GM23248 (cell line): ENCODE results near the gene RBM15B. TPM values are rescaled to one million over a fixed set of nuclear protein-coding genes. Genes with fewer than 3 reads are reported as not detected.
A peak's percentile ranks its signal among the peaks of the same experiment; 100 is the strongest.

Source experiments
- DNase-seq: peaks from one replicate; pipeline ENCODE4 v3.0.0-alpha.2; 2015
- H2AFZ ChIP-seq: fragments of 200-600 bp; sonication (generic); 2 replicates; pipeline ENCODE4 v1.6.1; 2016; ENCODE audit warnings: antibody characterized with exemption
- H3F3A ChIP-seq: fragments of 200-600 bp; sonication (generic); 2 replicates; pipeline ENCODE4 v1.6.1; 2016; ENCODE audit warnings: mild to moderate bottlenecking, antibody characterized with exemption, mixed run types; ENCODE audit not compliant: insufficient read depth
- H3K27ac ChIP-seq: fragments of 200-600 bp; sonication (generic); 2 replicates; pipeline ENCODE4 v1.5.1; 2016; ENCODE audit warnings: mild to moderate bottlenecking
- H3K27me3 ChIP-seq: fragments of 200-600 bp; sonication (generic); replicated peaks from 2 replicates; pipeline ENCODE4 v1.6.1; 2016; ENCODE audit warnings: mild to moderate bottlenecking; ENCODE audit not compliant: insufficient read depth
- H3K36me3 ChIP-seq: fragments of 200-600 bp; sonication (generic); 2 replicates; pipeline ENCODE4 v1.6.1; 2016; ENCODE audit warnings: low read depth, mild to moderate bottlenecking
- H3K4me1 ChIP-seq: fragments of 200-600 bp; sonication (generic); 2 replicates; pipeline ENCODE4 v1.6.1; 2016; ENCODE audit warnings: mild to moderate bottlenecking; ENCODE audit not compliant: insufficient read depth
- H3K4me2 ChIP-seq: fragments of 200-600 bp; sonication (generic); one replicate; pipeline ENCODE4 v1.6.1; 2016; ENCODE audit warnings: mild to moderate bottlenecking; ENCODE audit not compliant: unreplicated experiment
- H3K4me3 ChIP-seq: fragments of 200-600 bp; sonication (generic); 2 replicates; pipeline ENCODE4 v1.5.1; 2016; ENCODE audit warnings: mild to moderate bottlenecking
- H3K79me2 ChIP-seq: fragments of 200-600 bp; sonication (generic); 2 replicates; pipeline ENCODE4 v1.6.1; 2016; ENCODE audit warnings: mild to moderate bottlenecking; ENCODE audit not compliant: insufficient read depth
- H3K9ac ChIP-seq: fragments of 200-600 bp; sonication (generic); 2 replicates; pipeline ENCODE4 v1.6.1; 2016; ENCODE audit warnings: mild to moderate bottlenecking
- H3K9me2 ChIP-seq: fragments of 200-600 bp; sonication (generic); 2 replicates; pipeline ENCODE4 v1.6.1; 2016; ENCODE audit warnings: mixed run types, mild to moderate bottlenecking, moderate library complexity; ENCODE audit not compliant: insufficient read depth
- H3K9me3 ChIP-seq: fragments of 200-600 bp; sonication (generic); one replicate; pipeline ENCODE4 v1.6.1; 2017; ENCODE audit warnings: low read depth
- H4K20me1 ChIP-seq: fragments of 200-600 bp; sonication (generic); 2 replicates; pipeline ENCODE4 v1.6.0; 2016; ENCODE audit not compliant: insufficient read depth
- EZH2 ChIP-seq: fragments of 200-600 bp; sonication (generic); IDR thresholded peaks from 2 replicates; pipeline ENCODE4 v1.6.1; 2018; ENCODE audit warnings: antibody characterized with exemption, mild to moderate bottlenecking; ENCODE audit not compliant: insufficient read depth, poor library complexity, severe bottlenecking
- EZH2phosphoT487 ChIP-seq: fragments of 200-600 bp; sonication (generic); IDR thresholded peaks from 2 replicates; pipeline ENCODE4 v1.6.1; 2018; ENCODE audit warnings: antibody characterized with exemption, moderate library complexity, mild to moderate bottlenecking, low read depth; ENCODE audit not compliant: insufficient read depth
- WGBS, 2 experiments: methylation state at CpG; one replicate each; pipeline ENCODE4 v1.1.6; 2015 to 2017; ENCODE audit warnings: low lambda C conversion rate in 2 of 2, low coverage in 1 of 2; ENCODE audit errors: missing lambda C conversion rate in 2 of 2; 5-methylcytosine and 5-hydroxymethylcytosine counted together
- in situ Hi-C: fragments of 300-500 bp; cut with MboI; formaldehyde crosslinking; loops from 2 replicates; pipeline ENCODE4 v1.15.0; 2020
- polyA plus RNA-seq: library from polyadenylated mRNA; unstranded; fragments of >200 nt; fragmentation: Nextera tagmentation; extraction: Ambion mirVana; gene quantifications from 2 replicates; pipeline ENCODE4 v1.2.1, GENCODE V29; 2016
- total RNA-seq: library from RNA; depleted of rRNA; stranded (reverse); fragments of >200 nt; shearing (Covaris generic); gene quantifications from 2 replicates; pipeline ENCODE4 v1.2.3, GENCODE V29; 2014

RBM15B gene
- total and polyA plus RNA-seq, 2 experiments from 2014 or later: 13.3 to 21.2 TPM

DNA sequence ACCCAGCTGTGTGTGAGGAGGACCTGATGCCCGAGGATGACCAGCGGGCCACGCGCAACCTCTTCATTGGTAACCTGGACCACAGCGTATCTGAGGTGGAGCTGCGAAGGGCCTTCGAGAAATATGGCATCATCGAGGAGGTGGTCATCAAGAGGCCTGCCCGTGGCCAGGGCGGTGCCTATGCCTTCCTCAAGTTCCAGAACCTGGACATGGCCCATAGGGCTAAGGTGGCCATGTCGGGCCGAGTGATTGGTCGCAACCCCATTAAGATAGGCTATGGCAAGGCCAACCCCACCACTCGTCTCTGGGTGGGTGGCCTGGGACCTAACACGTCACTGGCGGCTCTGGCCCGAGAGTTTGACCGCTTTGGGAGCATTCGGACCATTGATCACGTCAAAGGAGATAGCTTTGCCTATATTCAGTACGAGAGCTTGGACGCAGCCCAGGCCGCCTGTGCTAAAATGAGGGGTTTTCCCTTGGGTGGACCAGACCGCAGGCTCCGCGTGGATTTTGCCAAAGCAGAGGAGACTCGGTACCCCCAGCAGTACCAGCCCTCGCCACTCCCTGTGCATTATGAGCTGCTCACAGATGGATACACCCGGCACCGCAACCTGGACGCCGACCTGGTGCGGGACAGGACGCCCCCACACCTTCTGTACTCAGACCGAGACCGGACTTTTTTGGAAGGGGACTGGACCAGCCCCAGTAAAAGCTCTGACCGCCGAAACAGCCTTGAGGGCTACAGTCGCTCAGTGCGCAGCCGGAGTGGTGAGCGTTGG is 1.5 kb downstream of the RBM15B start:
- no peaks in the 10 kb centered on the region; the same call in 1 of the 2 replicates for H4K20me1 ChIP-seq
- peak overlapping the region; percentile 86 for H3K27ac ChIP-seq
- 94 to 95% methylated on average over 37 to 42 of the region's 42 CpGs for WGBS, 2 experiments
- H3K79me2 ChIP-seq: peaks cover 63% of the 10 kb centered on the region
- H3K27me3 ChIP-seq: no peaks in the 10 kb centered on the region
- H3K4me3 ChIP-seq: peak overlapping the region; percentile 77
- H3K9me2 ChIP-seq: no peaks in the 10 kb centered on the region
- no peak for DNase-seq
- peak overlapping the region; percentile 94 for H3K9ac ChIP-seq
- peaks cover 22% of the 10 kb centered on the region for H3K4me1 ChIP-seq
- H3K4me2 ChIP-seq: peak overlapping the region; percentile 80
- H3K36me3 ChIP-seq: peaks cover 17% of the 10 kb centered on the region
- H3K9me3 ChIP-seq: no peaks in the 10 kb centered on the region
- peaks cover 25% of the 10 kb centered on the region for H3F3A ChIP-seq
- no peak overlapping the region for H2AFZ ChIP-seq
- in situ Hi-C loops: no loop called here
- TF ChIP-seq EZH2 (no peak), EZH2phosphoT487 (no peak)

DNA sequence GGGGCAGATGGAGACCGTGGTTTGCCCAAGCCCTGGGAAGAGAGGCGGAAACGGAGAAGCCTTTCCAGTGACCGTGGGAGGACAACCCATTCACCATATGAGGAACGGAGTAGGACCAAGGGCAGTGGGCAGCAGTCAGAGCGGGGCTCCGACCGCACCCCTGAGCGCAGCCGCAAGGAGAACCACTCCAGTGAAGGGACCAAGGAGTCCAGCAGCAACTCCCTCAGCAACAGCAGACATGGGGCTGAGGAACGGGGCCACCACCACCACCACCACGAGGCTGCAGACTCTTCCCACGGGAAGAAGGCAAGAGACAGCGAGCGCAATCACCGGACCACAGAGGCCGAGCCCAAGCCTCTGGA is 2.0 kb downstream of the RBM15B start:
- Histone ChIP-seq H4K20me1 (no peaks in the 10 kb centered on the region; the same call in 1 of the 2 replicates), H3K27ac (no peak overlapping the region), H3K9ac (no peak overlapping the region), H2AFZ (no peak overlapping the region), H3K4me3 (no peak overlapping the region), H3K36me3 (peaks cover 17% of the 10 kb centered on the region), H3F3A (peaks cover 29% of the 10 kb centered on the region), H3K9me3 (no peaks in the 10 kb centered on the region), H3K9me2 (no peaks in the 10 kb centered on the region), H3K27me3 (no peaks in the 10 kb centered on the region), H3K4me1 (peaks cover 19% of the 10 kb centered on the region), H3K4me2 (no peak overlapping the region), H3K79me2 (peaks cover 58% of the 10 kb centered on the region)
- no peak for TF ChIP-seq EZH2
- TF ChIP-seq EZH2phosphoT487: no peak
- WGBS, 2 experiments: 93 to 95% methylated on average over 16 to 17 of the region's 17 CpGs
- in situ Hi-C loops: no loop called here
- DNase-seq: no peak

DNA sequence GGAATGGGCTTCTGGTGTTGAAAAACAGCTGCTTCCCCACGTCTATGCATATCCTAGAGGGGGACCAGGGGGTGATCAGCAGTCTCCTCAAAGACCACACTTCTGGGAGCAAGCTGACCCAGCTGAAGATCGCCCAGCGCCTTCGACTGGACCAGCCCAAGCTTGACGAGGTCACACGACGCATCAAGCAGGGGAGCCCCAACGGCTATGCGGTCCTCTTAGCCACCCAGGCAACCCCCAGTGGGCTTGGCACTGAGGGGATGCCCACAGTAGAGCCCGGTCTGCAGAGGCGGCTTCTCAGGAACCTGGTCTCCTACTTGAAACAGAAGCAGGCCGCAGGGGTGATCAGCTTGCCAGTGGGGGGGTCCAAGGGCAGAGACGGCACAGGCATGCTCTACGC is 2.5 kb downstream of the RBM15B start:
- Histone ChIP-seq H4K20me1 (no peaks in the 10 kb centered on the region; the same call in 1 of the 2 replicates), H3K36me3 (peaks cover 21% of the 10 kb centered on the region), H2AFZ (no peak overlapping the region), H3K4me2 (no peak overlapping the region), H3K27ac (no peak overlapping the region), H3K4me3 (no peak overlapping the region), H3K9me2 (no peaks in the 10 kb centered on the region), H3K9me3 (no peaks in the 10 kb centered on the region), H3K27me3 (no peaks in the 10 kb centered on the region), H3K79me2 (peaks cover 53% of the 10 kb centered on the region), H3F3A (peaks cover 32% of the 10 kb centered on the region), H3K9ac (no peak overlapping the region), H3K4me1 (peaks cover 19% of the 10 kb centered on the region)
- DNase-seq: no peak
- TF ChIP-seq EZH2 (no peak), EZH2phosphoT487 (no peak)
- in situ Hi-C loops: no loop called here
- 83 to 86% methylated on average over 11 to 14 of the region's 14 CpGs for WGBS, 2 experiments

DNA sequence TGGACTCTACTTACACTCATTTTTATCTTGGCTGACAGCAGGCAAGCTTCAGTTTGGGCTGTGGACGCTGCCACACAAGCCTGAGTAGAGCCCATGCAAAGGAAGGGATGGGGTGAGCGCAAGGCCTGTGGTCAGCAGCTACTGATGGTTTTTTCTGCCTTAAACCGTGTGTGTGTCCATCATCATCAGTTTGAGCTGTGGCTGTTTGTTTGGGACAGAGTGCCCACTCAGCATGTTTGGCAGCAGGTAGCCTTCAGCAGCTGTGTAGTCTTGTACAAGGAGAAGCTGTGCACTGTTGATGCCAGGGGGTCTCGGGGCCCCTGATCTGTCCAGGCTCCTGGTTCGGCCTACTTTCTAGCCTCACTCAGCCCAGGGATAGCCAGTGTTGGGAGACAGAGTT is 3.5 kb downstream of the RBM15B start:
- Histone ChIP-seq H3K4me3 (no peak overlapping the region), H3K9me3 (no peaks in the 10 kb centered on the region), H3K9me2 (no peaks in the 10 kb centered on the region), H3K27ac (no peak overlapping the region), H3K9ac (peak overlapping the region; percentile 47; the same call in 1 of the 2 replicates), H3K79me2 (peaks cover 51% of the 10 kb centered on the region), H3F3A (peaks cover 29% of the 10 kb centered on the region), H3K36me3 (peaks cover 23% of the 10 kb centered on the region), H4K20me1 (no peaks in the 10 kb centered on the region; the same call in 1 of the 2 replicates), H3K4me2 (no peak overlapping the region), H3K4me1 (peaks cover 19% of the 10 kb centered on the region), H2AFZ (no peak overlapping the region), H3K27me3 (no peaks in the 10 kb centered on the region)
- no peak for DNase-seq
- WGBS, 2 experiments: 72 to 73% methylated on average over 5 of the region's 5 CpGs
- in situ Hi-C loops: no loop called here
- TF ChIP-seq EZH2phosphoT487 (no peak), EZH2 (no peak)
